Esophagus (tissue), 2 donors: Measurements from ENCODE around the gene WFIKKN1. TPM values are rescaled to one million over a fixed set of nuclear protein-coding genes. Genes with fewer than 3 reads are reported as not detected.

Experiments used
- H3K27ac ChIP-seq, 2 donors: one replicate each; pipeline ENCODE4 v1.5.1; 2013; ENCODE audit warnings: low read depth in 2 of 2, mild to moderate bottlenecking in 2 of 2, inconsistent platforms in 1 of 2, low read length in 1 of 2, moderate library complexity in 1 of 2
- H3K27me3 ChIP-seq, 2 donors: one replicate each; pipeline ENCODE4 v1.6.1; 2013; ENCODE audit warnings: low read length in 2 of 2, control low read depth in 1 of 2, mild to moderate bottlenecking in 1 of 2; ENCODE audit not compliant: insufficient read depth in 2 of 2, control insufficient read depth in 1 of 2
- H3K36me3 ChIP-seq, 2 donors: one replicate each; pipeline ENCODE4 v1.6.1; 2013; ENCODE audit warnings: low read length in 1 of 2; ENCODE audit not compliant: control insufficient read depth in 2 of 2, insufficient read depth in 2 of 2
- H3K4me1 ChIP-seq, 2 donors: one replicate each; pipeline ENCODE4 v1.6.1; 2013; ENCODE audit warnings: low read length in 1 of 2; ENCODE audit not compliant: control insufficient read depth in 2 of 2, insufficient read depth in 2 of 2
- H3K4me3 ChIP-seq, 2 donors: one replicate each; pipeline ENCODE4 v1.5.1; 2013; ENCODE audit warnings: low read length in 2 of 2, mild to moderate bottlenecking in 2 of 2, low read depth in 1 of 2, moderate library complexity in 1 of 2
- H3K9me3 ChIP-seq, 2 donors: one replicate each; pipeline ENCODE4 v1.6.1; 2013; ENCODE audit warnings: mild to moderate bottlenecking in 2 of 2, low read depth in 1 of 2, low read length in 1 of 2, moderate library complexity in 1 of 2; ENCODE audit not compliant: control insufficient read depth in 2 of 2, insufficient read depth in 1 of 2
- WGBS, 2 donors: extraction: QIAGEN DNeasy Blood & Tissue Kit; methylation state at CpG; one replicate each; pipeline ENCODE4 v1.1.7; 2013; 5-methylcytosine and 5-hydroxymethylcytosine counted together
- polyA plus RNA-seq, 2 donors: library from polyadenylated mRNA; stranded (reverse); fragments of 200-250 nt; gene quantifications; one replicate each; pipeline ENCODE4 v1.2.3, GENCODE V29; 2013
- donor health status: healthy with polysubstance abuse.
- donor health status: Bipolar disorder and iron deficiency.

WFIKKN1 gene
- polyA plus RNA-seq, 2 donors = 0.11 to 1.5 TPM

DNA sequence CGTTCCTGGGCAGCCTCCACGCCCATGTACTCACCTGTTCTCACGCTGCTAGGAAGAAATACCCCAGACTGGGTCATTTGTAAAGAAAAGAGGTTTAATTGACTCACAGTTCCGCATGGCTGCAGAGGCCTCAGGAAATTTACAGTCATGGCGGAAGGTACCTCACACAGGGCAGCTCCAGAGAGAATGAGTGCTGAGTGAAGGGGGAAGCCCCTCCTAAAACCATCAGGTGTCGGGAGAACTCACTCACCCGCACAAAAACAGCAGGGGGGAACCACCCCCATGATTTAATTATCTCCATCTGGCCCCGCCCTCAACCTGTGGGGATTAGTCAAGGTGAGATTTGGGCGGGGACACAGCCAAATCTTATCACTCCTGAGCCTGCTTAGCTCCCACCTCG, 22.8 kb upstream of the WFIKKN1 start:
- Histone ChIP-seq H3K4me1 (peaks cover 0 to 14% of the 10 kb centered on the region in 2 donors), H3K9me3 (peaks cover 0 to 5% of the 10 kb centered on the region in 2 donors), H3K27me3 (no peaks in the 10 kb centered on the region), H3K27ac (no peak overlapping the region), H3K36me3 (no peaks in the 10 kb centered on the region), H3K4me3 (no peak overlapping the region)
- WGBS, 2 donors = 59 to 66% methylated on average over 10 of the region's 10 CpGs

DNA sequence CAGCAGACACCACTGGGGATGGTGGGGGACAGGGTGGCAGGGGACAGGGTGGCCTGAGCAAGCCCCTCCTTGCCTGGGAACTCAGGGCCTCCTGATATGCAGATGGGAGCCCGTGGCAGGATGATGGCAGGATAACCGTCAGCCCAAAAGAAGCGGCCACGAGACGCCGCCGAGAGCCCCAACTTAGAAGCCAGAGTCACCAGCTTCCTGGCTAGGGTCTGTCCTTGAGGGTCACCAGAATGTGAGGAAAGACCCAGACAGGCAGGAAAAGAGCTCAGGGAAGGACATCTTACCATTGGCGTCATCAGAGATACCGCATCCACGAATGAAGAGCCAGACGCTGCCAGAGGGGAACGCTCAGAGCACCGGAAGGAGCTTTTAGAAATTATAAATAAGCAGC, 21.5 kb upstream of the WFIKKN1 start:
- Histone ChIP-seq H3K27ac (no peak overlapping the region), H3K9me3 (peaks cover 0 to 5% of the 10 kb centered on the region in 2 donors), H3K4me3 (no peak overlapping the region), H3K27me3 (no peaks in the 10 kb centered on the region), H3K36me3 (peaks cover 0 to 3% of the 10 kb centered on the region in 2 donors), H3K4me1 (peaks cover 2 to 14% of the 10 kb centered on the region in 2 donors)
- WGBS, 2 donors = 87 to 94% methylated on average over 13 of the region's 13 CpGs

DNA sequence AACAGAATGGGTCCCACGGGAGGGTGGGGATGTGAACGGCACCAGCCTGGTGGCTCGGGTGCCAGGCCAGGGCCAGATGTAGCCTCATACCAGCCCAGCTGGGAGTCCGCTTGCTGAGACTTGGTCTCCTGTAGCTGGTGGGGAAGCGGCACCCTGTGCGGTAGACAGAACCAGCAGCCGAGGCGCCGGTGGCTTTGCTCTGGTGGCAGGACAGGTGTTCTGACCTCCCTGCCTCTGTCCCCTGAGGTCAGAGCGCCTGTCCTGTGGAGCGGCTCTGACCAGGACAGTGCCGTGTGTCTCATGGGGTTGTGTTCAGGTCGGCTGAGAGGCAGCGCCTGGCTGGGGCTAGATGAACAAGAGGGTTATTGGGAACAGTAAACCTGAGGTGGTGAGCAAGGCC, 20.8 kb upstream of the WFIKKN1 start:
- Histone ChIP-seq H3K4me1 (peaks cover 2 to 14% of the 10 kb centered on the region in 2 donors), H3K27ac (no peak overlapping the region), H3K36me3 (peaks cover 0 to 3% of the 10 kb centered on the region in 2 donors), H3K27me3 (no peaks in the 10 kb centered on the region), H3K9me3 (peaks cover 0 to 5% of the 10 kb centered on the region in 2 donors), H3K4me3 (no peak overlapping the region)
- WGBS, 2 donors = 86 to 90% methylated on average over 14 of the region's 14 CpGs

DNA sequence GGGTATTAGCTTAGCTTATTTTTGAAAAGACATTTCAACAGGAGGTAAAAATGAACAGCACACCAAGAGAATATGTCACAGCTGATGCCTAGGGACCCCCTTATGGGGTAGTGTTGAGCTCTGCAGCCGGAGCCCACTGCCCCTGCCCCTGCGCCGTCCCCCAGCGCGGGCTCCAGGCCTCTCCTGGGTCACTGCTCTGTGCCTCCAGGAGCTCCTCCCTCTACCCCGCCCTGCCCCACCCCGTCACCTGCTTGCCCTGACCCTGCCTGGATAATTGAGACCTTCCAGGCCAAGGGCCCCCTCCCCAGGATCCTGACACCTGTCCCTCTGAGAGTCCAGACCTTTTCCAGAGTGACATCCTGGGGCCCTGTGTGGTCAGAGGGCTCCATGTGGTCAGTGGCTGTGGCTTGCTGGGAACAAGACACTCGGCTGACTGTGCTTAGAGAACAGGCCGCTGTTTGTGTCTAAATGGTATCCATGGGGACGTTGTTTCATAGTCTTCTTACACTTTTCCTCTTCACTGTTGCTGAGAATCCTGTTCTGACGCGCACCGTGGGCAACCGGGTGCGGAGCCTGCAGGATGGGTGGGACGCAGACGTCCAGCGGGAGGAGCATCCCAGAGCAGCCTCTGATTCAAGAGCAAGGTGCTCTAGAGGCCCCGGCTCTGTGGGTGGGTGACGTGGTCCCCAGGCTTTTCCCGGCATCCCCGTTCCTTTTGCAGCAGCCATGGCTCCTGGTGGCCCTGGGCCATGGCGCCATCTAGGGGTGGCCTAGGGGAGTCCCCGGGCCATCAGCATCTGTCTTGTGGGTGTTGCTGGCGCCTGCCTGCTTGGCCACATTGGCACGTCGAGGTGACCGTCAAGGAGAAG, 20.0 kb upstream of the WFIKKN1 start:
- no peak overlapping the region for H3K27ac ChIP-seq

DNA sequence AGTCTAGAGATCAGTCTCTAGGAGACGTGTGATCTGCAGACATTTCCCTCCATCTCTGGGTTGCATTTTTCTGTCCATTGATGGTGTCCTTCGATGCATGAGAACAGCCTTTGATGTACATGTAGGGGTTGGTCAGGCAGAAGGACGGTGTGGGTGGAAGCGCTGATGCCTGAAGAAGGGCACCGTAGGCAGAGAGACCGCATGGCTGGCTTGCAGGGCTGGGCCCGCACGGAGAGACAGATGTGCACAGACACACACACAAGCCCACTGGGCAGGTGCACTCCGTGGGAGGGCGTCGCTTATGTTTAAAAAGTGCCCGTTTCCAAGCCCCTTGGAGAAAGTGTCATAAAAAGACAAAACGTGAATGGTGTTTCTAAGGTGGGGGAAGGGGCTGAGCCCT, 15.7 kb upstream of the WFIKKN1 start:
- Histone ChIP-seq H3K27me3 (no peaks in the 10 kb centered on the region), H3K36me3 (peaks cover 3 to 19% of the 10 kb centered on the region in 2 donors), H3K4me1 (peaks cover 2 to 13% of the 10 kb centered on the region in 2 donors), H3K9me3 (no peaks in the 10 kb centered on the region), H3K4me3 (no peak overlapping the region), H3K27ac (no peak overlapping the region)
- 91 to 93% methylated on average over 13 of the region's 13 CpGs for WGBS, 2 donors

More for the DNA sequence above, 20.0 kb upstream of the WFIKKN1 start:
- H3K4me1 ChIP-seq = peaks cover 2 to 14% of the 10 kb centered on the region in 2 donors
- no peaks in the 10 kb centered on the region for H3K27me3 ChIP-seq
- 44 to 54% methylated on average over 28 of the region's 28 CpGs for WGBS, 2 donors
- no peak overlapping the region for H3K4me3 ChIP-seq
- H3K36me3 ChIP-seq = peaks cover 0 to 7% of the 10 kb centered on the region in 2 donors
- no peaks in the 10 kb centered on the region for H3K9me3 ChIP-seq

DNA sequence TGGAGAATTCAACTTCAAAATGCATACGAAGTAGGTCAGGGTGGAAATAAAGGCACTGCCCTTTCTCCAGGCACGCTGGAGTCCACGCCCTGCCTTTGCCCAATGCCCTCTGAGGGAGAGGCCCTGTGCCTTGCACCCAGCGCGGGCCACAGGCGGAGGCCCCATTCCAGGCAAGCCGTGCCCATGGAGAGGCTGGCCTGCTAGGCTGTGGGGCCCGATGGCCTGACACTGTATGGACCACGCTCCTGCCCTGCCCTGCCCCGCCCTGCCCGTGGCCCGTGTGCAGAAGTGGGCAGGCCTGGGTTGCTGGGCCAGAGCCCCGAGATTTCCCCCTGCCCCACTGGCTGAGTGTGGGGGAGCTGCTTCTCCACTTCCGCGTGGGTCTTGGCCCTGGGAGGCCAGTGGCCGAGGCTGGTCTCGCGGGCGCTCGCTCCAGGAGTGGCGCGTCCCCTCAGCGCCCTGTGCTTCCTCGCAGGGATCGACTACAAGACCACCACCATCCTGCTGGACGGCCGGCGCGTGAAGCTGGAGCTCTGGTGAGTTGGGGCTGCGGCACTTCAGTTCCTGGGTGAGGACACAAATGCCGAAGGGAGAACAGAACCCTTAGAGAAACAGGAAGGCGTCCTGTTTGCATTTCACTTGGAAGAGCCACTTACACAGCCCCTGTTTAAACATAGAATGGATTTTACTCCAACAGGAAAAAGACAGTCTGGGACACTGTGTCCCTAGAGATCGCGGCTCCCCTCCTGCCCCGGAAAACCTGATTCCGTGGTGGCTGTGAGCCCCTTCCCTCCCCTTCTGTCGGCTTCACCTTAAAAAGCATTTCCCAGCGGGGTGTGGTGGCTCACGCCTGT, 13.8 kb upstream of the WFIKKN1 start:
- Histone ChIP-seq H3K4me3 (no peak overlapping the region), H3K36me3 (peaks cover 3 to 19% of the 10 kb centered on the region in 2 donors), H3K27ac (no peak overlapping the region), H3K9me3 (no peaks in the 10 kb centered on the region), H3K4me1 (peaks cover 6 to 14% of the 10 kb centered on the region in 2 donors), H3K27me3 (no peaks in the 10 kb centered on the region)
- 92% methylated on average over 39 of the region's 39 CpGs for WGBS, 2 donors

DNA sequence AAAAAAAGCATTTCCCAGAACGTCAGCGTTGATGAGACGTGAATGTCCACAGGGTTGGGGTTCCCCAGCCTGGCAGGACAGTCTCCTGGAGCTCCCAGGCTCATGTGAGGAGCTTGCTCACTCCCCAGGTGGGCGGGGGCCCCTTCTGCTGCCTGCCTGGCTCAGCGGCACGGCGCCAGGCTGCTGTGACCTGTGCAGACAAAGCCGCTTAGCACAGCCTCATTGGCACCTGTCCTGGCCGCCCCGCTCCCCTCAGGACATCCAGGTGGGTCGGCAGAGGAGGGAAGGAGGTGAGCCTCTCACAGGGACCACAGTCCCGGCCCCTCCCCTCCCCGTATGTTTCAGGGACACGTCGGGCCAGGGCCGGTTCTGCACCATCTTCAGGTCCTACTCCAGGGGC, 12.9 kb upstream of the WFIKKN1 start:
- Histone ChIP-seq H3K9me3 (no peaks in the 10 kb centered on the region), H3K27me3 (no peaks in the 10 kb centered on the region), H3K4me1 (peaks cover 6 to 14% of the 10 kb centered on the region in 2 donors), H3K27ac (no peak overlapping the region), H3K36me3 (peaks cover 3 to 19% of the 10 kb centered on the region in 2 donors), H3K4me3 (no peak overlapping the region)
- WGBS, 2 donors = 68 to 75% methylated on average over 15 to 16 of the region's 16 CpGs

DNA sequence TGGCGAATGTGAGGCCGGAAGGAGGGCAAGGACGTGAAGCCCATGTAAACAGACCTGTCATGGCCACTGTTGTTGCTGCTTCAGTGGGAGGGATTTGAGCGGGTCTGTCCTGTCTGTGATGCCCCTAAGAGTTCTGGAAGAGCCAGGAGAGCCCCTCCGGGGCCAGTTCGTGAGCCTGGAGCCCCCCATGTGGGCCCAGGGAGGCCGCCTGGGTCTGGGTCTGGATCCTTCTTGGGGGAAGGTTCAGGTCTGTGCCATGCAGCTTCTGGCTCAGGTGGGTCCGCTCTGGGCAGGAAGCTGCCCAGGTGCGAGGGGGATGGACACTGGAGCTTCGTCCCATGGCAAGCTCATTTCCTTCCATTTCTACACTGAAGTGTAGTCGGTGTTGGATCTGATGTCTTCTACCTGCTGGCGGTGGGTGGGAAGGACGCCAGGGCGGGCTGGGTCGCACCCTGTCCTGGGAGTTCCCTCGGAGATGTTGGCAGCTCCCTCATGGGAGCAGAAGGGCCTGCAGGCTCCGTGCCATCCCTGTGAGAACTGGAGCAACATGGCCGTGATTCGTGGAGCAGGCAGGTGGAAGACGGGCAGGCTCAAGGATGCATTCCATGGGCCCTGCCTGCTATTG, 11.2 kb upstream of the WFIKKN1 start:
- Histone ChIP-seq H3K27ac (no peak overlapping the region), H3K9me3 (no peaks in the 10 kb centered on the region), H3K4me3 (no peak overlapping the region), H3K36me3 (peaks cover 3 to 16% of the 10 kb centered on the region in 2 donors), H3K4me1 (peaks cover 4 to 14% of the 10 kb centered on the region in 2 donors), H3K27me3 (no peaks in the 10 kb centered on the region)
- 80 to 81% methylated on average over 20 of the region's 20 CpGs for WGBS, 2 donors
